IMR-90 (cell line): Measurements from ENCODE around the gene PTPRCAP. TPM values are rescaled to one million over a fixed set of nuclear protein-coding genes. Genes with fewer than 3 reads are reported as not detected.

Experiments
- ATAC-seq: fragments of 200-7000 bp; cut with Tn5 transposase; 2 replicates; pipeline ENCODE4 v1.9.1; 2020; ENCODE audit warnings: low read depth, mild to moderate bottlenecking, moderate library complexity
- BruUV-seq: library from RNA; stranded (reverse); fragments of 400-500 nt; replicated peaks from 2 replicates; lab custom pipeline; 2021; lab: Mats Ljungman, UMichigan
- CTCF ChIA-PET: fragments of 300-600 bp; formaldehyde crosslinking; extraction: SDS; loops from one replicate; lab custom pipeline; 2021; ENCODE audit warnings: antibody characterized with exemption; lab: Yijun Ruan, JAX
- POLR2A ChIA-PET: fragments of 300-600 bp; sonication (Branson Sonifier 250); formaldehyde crosslinking; loops from one replicate; lab custom pipeline; 2022; ENCODE audit warnings: antibody characterized with exemption; ENCODE audit not compliant: unreplicated experiment; lab: Charles Lee
- DNase-seq: peaks from one replicate; pipeline ENCODE4 v3.0.0; 2013
- H2AFZ ChIP-seq: replicated peaks from 2 replicates; pipeline ENCODE3; 2013; ENCODE audit warnings: low read length, mild to moderate bottlenecking; ENCODE audit not compliant: poor library complexity
- H2AK5ac ChIP-seq: 2 replicates; pipeline ENCODE4 v1.6.1; 2013; ENCODE audit warnings: low read depth, low read length, inconsistent platforms
- H2AK9ac ChIP-seq: replicated peaks from 2 replicates; pipeline ENCODE3; 2013; ENCODE audit warnings: mild to moderate bottlenecking, low read depth, low read length, moderate library complexity; ENCODE audit not compliant: poor library complexity
- H2BK120ac ChIP-seq: 2 replicates; pipeline ENCODE4 v1.6.1; 2013; ENCODE audit warnings: low read depth, low read length, inconsistent platforms
- H2BK15ac ChIP-seq: 3 replicates; pipeline ENCODE4 v1.6.1; 2013; ENCODE audit warnings: low read depth, low read length, inconsistent platforms
- H2BK20ac ChIP-seq: 2 replicates; pipeline ENCODE4 v1.6.1; 2013; ENCODE audit warnings: low read depth, mild to moderate bottlenecking, inconsistent platforms, low read length, moderate library complexity
- H2BK5ac ChIP-seq: 2 replicates; pipeline ENCODE4 v1.6.1; 2013; ENCODE audit warnings: mild to moderate bottlenecking, low read depth, low read length, inconsistent platforms; ENCODE audit not compliant: poor library complexity, severe bottlenecking
- H3K14ac ChIP-seq: replicated peaks from 2 replicates; pipeline ENCODE4 v1.6.1; 2013; ENCODE audit warnings: low read depth, low read length, inconsistent platforms
- H3K18ac ChIP-seq: 2 replicates; pipeline ENCODE4 v1.6.1; 2013; ENCODE audit warnings: low read depth, low read length, control low read depth
- H3K23ac ChIP-seq: 2 replicates; pipeline ENCODE4 v1.6.1; 2013; ENCODE audit warnings: low read depth, low read length, inconsistent platforms
- H3K27ac ChIP-seq: 2 replicates; pipeline ENCODE4 v1.5.1; 2013; ENCODE audit warnings: mild to moderate bottlenecking, control low read depth, low read length; ENCODE audit not compliant: insufficient read depth
- H3K27me3 ChIP-seq: 2 replicates; pipeline ENCODE4 v1.6.1; 2013; ENCODE audit warnings: low read length; ENCODE audit not compliant: control insufficient read depth, insufficient read depth
- H3K36me3 ChIP-seq: 2 replicates; pipeline ENCODE4 v1.6.1; 2013; ENCODE audit warnings: low read length, mixed read lengths; ENCODE audit not compliant: control insufficient read depth, insufficient read depth
- H3K4ac ChIP-seq: 2 replicates; pipeline ENCODE4 v1.6.1; 2013; ENCODE audit warnings: low read depth, low read length, inconsistent platforms
- H3K4me1 ChIP-seq: 2 replicates; pipeline ENCODE4 v1.6.1; 2013; ENCODE audit warnings: low read length, mixed read lengths; ENCODE audit not compliant: control insufficient read depth, insufficient read depth
- H3K4me2 ChIP-seq: 2 replicates; pipeline ENCODE4 v1.6.1; 2013; ENCODE audit warnings: low read depth, mild to moderate bottlenecking, control low read depth, low read length, moderate library complexity
- H3K4me3 ChIP-seq: 2 replicates; pipeline ENCODE4 v1.5.1; 2013; ENCODE audit warnings: low read depth, mild to moderate bottlenecking, control low read depth, low read length, moderate library complexity; ENCODE audit not compliant: insufficient read depth
- H3K56ac ChIP-seq: 2 replicates; pipeline ENCODE4 v1.6.1; 2013; ENCODE audit warnings: low read length, inconsistent platforms; ENCODE audit not compliant: insufficient read depth; ENCODE audit errors: extremely low read depth
- H3K79me1 ChIP-seq, 2 experiments: 2 replicates each; pipeline ENCODE4 v1.6.1; 2013; ENCODE audit warnings: low read length in 2 of 2, inconsistent platforms in 1 of 2, low read depth in 1 of 2
- H3K9ac ChIP-seq: 2 replicates; pipeline ENCODE4 v1.6.1; 2013; ENCODE audit warnings: low read depth, low read length, control low read depth
- H3K9me1 ChIP-seq: 2 replicates; pipeline ENCODE4 v1.6.1; 2013; ENCODE audit warnings: low read length, inconsistent platforms; ENCODE audit not compliant: insufficient read depth
- H3K9me3 ChIP-seq: 2 replicates; pipeline ENCODE4 v1.6.1; 2013; ENCODE audit warnings: low read length; ENCODE audit not compliant: control insufficient read depth, insufficient read depth
- H4K20me1 ChIP-seq: 2 replicates; pipeline ENCODE4 v1.6.1; 2013; ENCODE audit warnings: low read length, inconsistent platforms; ENCODE audit not compliant: insufficient read depth
- H4K5ac ChIP-seq: 2 replicates; pipeline ENCODE4 v1.6.1; 2013; ENCODE audit warnings: mild to moderate bottlenecking, low read depth, low read length, control low read depth
- H4K8ac ChIP-seq, 2 experiments: 2 replicates each; pipeline ENCODE4 v1.6.1; 2013; ENCODE audit warnings: low read depth in 2 of 2, low read length in 2 of 2, control low read depth in 1 of 2, inconsistent platforms in 1 of 2
- H4K91ac ChIP-seq: 2 replicates; pipeline ENCODE4 v1.6.1; 2013; ENCODE audit warnings: low read depth, low read length, inconsistent platforms; ENCODE audit not compliant: insufficient read depth
- BHLHE40 ChIP-seq: fragments of 150-350 bp; IDR thresholded peaks from 2 replicates; pipeline ENCODE4 v1.6.1; 2016; ENCODE audit warnings: mild to moderate bottlenecking, low read depth, low read length
- CEBPB ChIP-seq: IDR thresholded peaks from 2 replicates; pipeline ENCODE4 v1.6.1; 2012; ENCODE audit warnings: low read depth, low read length, improper control_type of control experiment
- CHD1 ChIP-seq: IDR thresholded peaks from 2 replicates; pipeline ENCODE4 v1.6.1; 2012; ENCODE audit warnings: low read depth, low read length, improper control_type of control experiment
- ELK1 ChIP-seq: fragments of 150-350 bp; IDR thresholded peaks from 2 replicates; pipeline ENCODE4 v1.6.1; 2016; ENCODE audit warnings: low read depth, mild to moderate bottlenecking, low read length, moderate library complexity, borderline replicate concordance
- FOS ChIP-seq: fragments of 150-350 bp; IDR thresholded peaks from 2 replicates; pipeline ENCODE4 v1.6.1; 2016; ENCODE audit warnings: low read depth, low read length
- MAFK ChIP-seq: IDR thresholded peaks from 2 replicates; pipeline ENCODE4 v1.6.1; 2012; ENCODE audit warnings: low read depth, low read length, improper control_type of control experiment
- MAZ ChIP-seq: IDR thresholded peaks from 2 replicates; pipeline ENCODE4 v1.6.1; 2012; ENCODE audit warnings: low read depth, mild to moderate bottlenecking, low read length, improper control_type of control experiment, moderate library complexity, borderline replicate concordance
- MXI1 ChIP-seq: IDR thresholded peaks from 2 replicates; pipeline ENCODE4 v1.6.1; 2012; ENCODE audit warnings: low read depth, mild to moderate bottlenecking, low read length, moderate library complexity, borderline replicate concordance
- NFE2L2 ChIP-seq: fragments of 150-350 bp; IDR thresholded peaks from 2 replicates; pipeline ENCODE4 v1.6.1; 2016; ENCODE audit warnings: low read depth, mild to moderate bottlenecking, low read length
- POLR2A ChIP-seq: IDR thresholded peaks from 2 replicates; pipeline ENCODE4 v1.6.1; 2012; ENCODE audit warnings: mild to moderate bottlenecking, low read depth, low read length
- RAD21 ChIP-seq: IDR thresholded peaks from 2 replicates; pipeline ENCODE4 v1.6.1; 2012; ENCODE audit warnings: low read length, improper control_type of control experiment
- RCOR1 ChIP-seq: IDR thresholded peaks from 2 replicates; pipeline ENCODE4 v1.6.1; 2012; ENCODE audit warnings: mild to moderate bottlenecking, low read length, improper control_type of control experiment; ENCODE audit not compliant: insufficient replicate concordance
- RFX5 ChIP-seq: IDR thresholded peaks from 2 replicates; pipeline ENCODE4 v1.8.0; 2012; ENCODE audit warnings: low read depth, mild to moderate bottlenecking, low read length, moderate library complexity
- SMC3 ChIP-seq: fragments of 150-350 bp; IDR thresholded peaks from 2 replicates; pipeline ENCODE4 v1.6.1; 2016; ENCODE audit warnings: low read depth, mild to moderate bottlenecking, antibody characterized with exemption, low read length, moderate library complexity
- WGBS, 2 experiments: methylation state at CpG; one replicate each; pipeline versions ENCODE4 v1.1.5 to v1.1.7; 2013; ENCODE audit warnings: missing lambda C conversion rate in 2 of 2; ENCODE audit not compliant: insufficient read length in 1 of 2; ENCODE audit errors: extremely low coverage in 2 of 2; 5-methylcytosine and 5-hydroxymethylcytosine counted together
- dilution Hi-C: fragments of 300-500 bp; cut with HindIII; formaldehyde crosslinking; loops from one replicate; pipeline ENCODE4 v1.14.3; 2018; ENCODE audit warnings: low sequenced_read_pairs; ENCODE audit not compliant: unreplicated experiment
- in situ Hi-C: fragments of 300-500 bp; cut with MboI; formaldehyde crosslinking; loops from 3 replicates; pipeline ENCODE4 v1.14.3; 2019; ENCODE audit warnings: low sequenced_read_pairs, inconsistent platforms, mixed read lengths
- intact Hi-C: fragments of 100-400 bp; cut with micrococcal nuclease; formaldehyde crosslinking; loops from 2 replicates; pipeline ENCODE4 v1.10.0; 2022
- polyA plus RNA-seq, 3 experiments: library from polyadenylated mRNA; depleted of rRNA; stranded (reverse); fragments of >200 nt; gene quantifications; 2 replicates each; pipeline ENCODE4 v1.2.3, GENCODE V29; 2012; ENCODE audit warnings: low replicate concordance in 1 of 3
- total RNA-seq: library from RNA; depleted of rRNA; stranded (reverse); fragments of >200 nt; gene quantifications from 2 replicates; pipeline ENCODE4 v1.2.3, GENCODE V29; 2012
- TF ChIP-seq, protein P1 (sequence below): conservative IDR thresholded peaks from 2 replicates; pipeline ENCODE4 v1.5.1; 2012; ENCODE audit warnings: mild to moderate bottlenecking, low read depth, low read length, improper control_type of control experiment
- TF ChIP-seq, protein P2 (sequence below): fragments of 150-350 bp; IDR thresholded peaks from 2 replicates; pipeline ENCODE4 v1.6.1; 2017; ENCODE audit warnings: mild to moderate bottlenecking, antibody characterized with exemption, low read length, low read depth

Gene PTPRCAP
- total and polyA plus RNA-seq, 2 of the 4 experiments (the other 2 are of a cell fraction): 0.24 TPM; not detected in 1

GRCh38 chr11:67435727-67436458 lies 1.6 kb downstream of the PTPRCAP start:
- dilution Hi-C loops (no loop called here), intact Hi-C loops (no loop called here), in situ Hi-C loops (no loop called here)
- Histone ChIP-seq H3K18ac (no peak overlapping the region), H3K9ac (no peak overlapping the region), H3K9me1 (no peaks in the 10 kb centered on the region), H3K4me2 (no peak overlapping the region), H3K14ac (no peak overlapping the region), H2AFZ (no peak overlapping the region), H2BK20ac (no peak overlapping the region), H2BK15ac (no peak overlapping the region), H2BK5ac (no peak overlapping the region), H3K23ac (no peak overlapping the region), H2BK120ac (no peak overlapping the region), H2AK5ac (no peak overlapping the region), H3K56ac (no peak overlapping the region), H4K91ac (no peak overlapping the region), H3K79me1 (peaks cover 0 to 6% of the 10 kb centered on the region in 2 experiments; a peak in 1 of 4 replicates), H3K27ac (no peak overlapping the region), H2AK9ac (no peak overlapping the region), H3K36me3 (peaks cover 59% of the 10 kb centered on the region), H3K4me3 (no peak overlapping the region), H3K4ac (no peak overlapping the region), H4K5ac (no peak overlapping the region), H3K4me1 (no peaks in the 10 kb centered on the region), H4K8ac (no peak overlapping the region), H3K9me3 (no peaks in the 10 kb centered on the region), H4K20me1 (no peaks in the 10 kb centered on the region; the same call in none of the 2 replicates), H3K27me3 (no peaks in the 10 kb centered on the region)
- ATAC-seq (no peak), DNase-seq (no peak)
- no TSS peak for BruUV-seq
- 96% methylated on average over 30 of the region's 38 CpGs; no CpG with 5 or more reads in 1 of the 2 experiments for WGBS, 2 experiments
- TF ChIP-seq POLR2A (no peak), ELK1 (no peak), CEBPB (no peak), MAFK (no peak), NFE2L2 (no peak), MXI1 (no peak), RCOR1 (no peak), RAD21 (no peak), CHD1 (no peak), RFX5 (no peak), MAZ (no peak), FOS (no peak), BHLHE40 (no peak), SMC3 (no peak)
- TF ChIP-seq, protein P1, sequence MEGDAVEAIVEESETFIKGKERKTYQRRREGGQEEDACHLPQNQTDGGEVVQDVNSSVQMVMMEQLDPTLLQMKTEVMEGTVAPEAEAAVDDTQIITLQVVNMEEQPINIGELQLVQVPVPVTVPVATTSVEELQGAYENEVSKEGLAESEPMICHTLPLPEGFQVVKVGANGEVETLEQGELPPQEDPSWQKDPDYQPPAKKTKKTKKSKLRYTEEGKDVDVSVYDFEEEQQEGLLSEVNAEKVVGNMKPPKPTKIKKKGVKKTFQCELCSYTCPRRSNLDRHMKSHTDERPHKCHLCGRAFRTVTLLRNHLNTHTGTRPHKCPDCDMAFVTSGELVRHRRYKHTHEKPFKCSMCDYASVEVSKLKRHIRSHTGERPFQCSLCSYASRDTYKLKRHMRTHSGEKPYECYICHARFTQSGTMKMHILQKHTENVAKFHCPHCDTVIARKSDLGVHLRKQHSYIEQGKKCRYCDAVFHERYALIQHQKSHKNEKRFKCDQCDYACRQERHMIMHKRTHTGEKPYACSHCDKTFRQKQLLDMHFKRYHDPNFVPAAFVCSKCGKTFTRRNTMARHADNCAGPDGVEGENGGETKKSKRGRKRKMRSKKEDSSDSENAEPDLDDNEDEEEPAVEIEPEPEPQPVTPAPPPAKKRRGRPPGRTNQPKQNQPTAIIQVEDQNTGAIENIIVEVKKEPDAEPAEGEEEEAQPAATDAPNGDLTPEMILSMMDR: no peak
- TF ChIP-seq, protein P2, sequence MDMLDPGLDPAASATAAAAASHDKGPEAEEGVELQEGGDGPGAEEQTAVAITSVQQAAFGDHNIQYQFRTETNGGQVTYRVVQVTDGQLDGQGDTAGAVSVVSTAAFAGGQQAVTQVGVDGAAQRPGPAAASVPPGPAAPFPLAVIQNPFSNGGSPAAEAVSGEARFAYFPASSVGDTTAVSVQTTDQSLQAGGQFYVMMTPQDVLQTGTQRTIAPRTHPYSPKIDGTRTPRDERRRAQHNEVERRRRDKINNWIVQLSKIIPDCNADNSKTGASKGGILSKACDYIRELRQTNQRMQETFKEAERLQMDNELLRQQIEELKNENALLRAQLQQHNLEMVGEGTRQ: no peak
- ChIA-PET CTCF (no interaction called here), POLR2A (no interaction called here)
